HG03060 (cell line): ENCODE measurements around the gene COL4A6.
"Not testable (repeated sequence)": the region's sequence is repeated elsewhere in the genome, so short reads cannot be mapped to it uniquely, and the experiment has no call there.

ENCODE experiments used
- ATAC-seq: cut with Tn5 transposase; IDR thresholded peaks from one replicate; pipeline ENCODE4 v1.9.1; 2021; ENCODE audit warnings: low read depth, moderate number of reproducible peaks; ENCODE audit not compliant: unreplicated experiment

Gene COL4A6

DNA sequence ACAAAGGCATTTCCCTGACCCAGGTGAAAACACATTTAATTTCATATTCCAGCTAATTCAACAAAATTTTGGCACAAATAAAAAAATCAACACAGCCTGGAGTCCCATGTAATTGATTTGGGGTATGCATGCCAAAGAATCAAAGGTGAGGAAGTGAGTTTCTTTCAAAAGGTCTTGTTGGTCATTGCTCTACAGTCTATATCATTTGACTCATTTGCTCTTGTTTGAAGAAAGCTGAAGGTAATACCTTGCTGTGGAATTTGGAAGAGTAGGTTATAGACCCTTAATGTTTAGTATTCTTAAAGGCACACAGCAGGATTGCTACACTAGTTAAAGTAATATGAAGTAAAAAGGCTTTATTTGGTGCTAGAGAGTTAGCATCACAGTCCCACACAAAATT is 25.4 kb downstream of the COL4A6 start:
- no peak for ATAC-seq

DNA sequence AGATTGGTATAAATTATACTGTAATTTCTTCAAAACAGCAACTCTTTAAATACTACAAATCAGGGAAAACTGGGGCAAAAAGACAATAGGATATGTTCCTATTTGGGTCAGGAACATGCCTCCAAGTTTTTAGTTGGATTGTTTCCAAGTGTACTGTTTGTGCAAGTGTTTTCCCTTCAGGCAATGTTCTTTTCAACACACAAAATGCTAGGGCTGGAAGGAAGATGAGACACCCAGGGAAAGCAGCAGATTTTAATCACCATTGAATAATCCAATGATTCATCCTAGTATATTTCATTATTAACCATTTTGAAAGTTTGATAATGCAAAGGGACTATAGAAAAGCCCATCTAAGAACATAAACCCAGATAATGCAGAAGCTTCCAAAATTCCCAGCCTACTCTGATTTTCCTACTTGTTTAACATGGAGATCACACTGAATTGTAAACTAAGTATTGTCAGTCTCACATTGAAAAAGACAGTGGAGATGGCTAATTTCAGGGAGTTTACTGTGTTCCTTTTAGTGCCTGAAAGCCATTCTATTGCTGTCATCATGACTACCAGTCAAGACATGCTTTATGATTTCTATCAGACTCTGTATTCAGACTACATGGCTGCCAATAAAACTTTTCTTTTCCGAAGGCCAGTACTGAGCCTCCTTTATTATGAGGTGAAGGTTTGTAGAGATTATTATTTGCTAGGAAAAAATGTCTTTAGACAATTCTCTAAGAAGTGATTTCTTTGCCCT is 38.6 kb downstream of the COL4A6 start:
- no peak for ATAC-seq

- no peak for ATAC-seq
Measured at GRCh38 chrX:108397627-108398391, 40.4 kb downstream of the COL4A6 start.

DNA sequence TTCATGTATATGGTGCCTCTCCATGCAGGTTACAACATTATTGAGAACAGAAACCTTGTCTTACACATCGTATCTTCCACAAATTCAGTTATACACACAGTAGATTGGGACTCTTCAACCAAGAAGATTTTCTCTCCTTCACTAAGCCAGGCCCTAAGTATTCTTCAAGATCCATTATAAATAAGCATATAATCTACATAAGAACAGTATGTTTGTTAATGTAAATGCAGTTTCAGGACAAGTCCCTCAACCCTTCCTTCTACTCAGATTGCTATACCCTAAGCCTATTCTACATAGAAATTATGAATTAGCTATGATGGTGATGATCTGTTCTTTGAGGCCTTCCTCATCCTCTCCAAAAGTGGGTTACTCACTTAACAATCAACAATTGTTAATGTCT is 41.2 kb downstream of the COL4A6 start:
- ATAC-seq: no peak

DNA sequence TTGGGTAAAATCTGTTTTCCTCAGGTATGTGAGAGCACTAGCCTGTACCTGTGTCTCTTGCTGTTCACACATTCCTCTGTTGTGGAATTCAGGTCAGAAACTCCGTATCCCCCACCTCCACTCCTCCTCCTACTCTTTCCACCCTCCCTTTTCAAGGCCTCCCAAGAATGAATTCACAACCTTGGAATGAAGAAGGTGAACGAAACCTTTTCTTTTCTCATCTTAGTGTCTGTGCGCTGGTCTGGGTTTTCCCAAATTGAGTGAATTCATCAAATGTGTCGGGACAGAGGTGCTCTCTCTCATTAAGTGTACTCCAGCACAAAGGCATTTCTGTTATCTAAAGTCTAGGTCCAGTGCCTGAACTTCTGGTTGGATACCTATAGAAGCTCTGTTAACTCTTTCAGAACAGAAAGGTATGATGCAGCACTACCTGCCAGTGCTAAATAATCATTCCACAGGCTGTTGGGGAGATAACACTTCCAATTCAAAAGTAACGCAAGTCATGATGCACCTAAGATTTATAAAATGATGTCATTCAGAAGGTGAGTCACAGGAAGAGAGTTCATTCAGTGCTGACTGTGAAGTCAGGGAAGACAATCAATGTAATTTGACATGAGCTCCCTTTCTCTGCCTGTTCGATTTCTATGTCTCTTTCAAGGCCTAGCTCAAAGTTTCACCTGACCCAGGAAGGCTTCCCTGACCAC is 41.9 kb downstream of the COL4A6 start:
- no peak for ATAC-seq

DNA sequence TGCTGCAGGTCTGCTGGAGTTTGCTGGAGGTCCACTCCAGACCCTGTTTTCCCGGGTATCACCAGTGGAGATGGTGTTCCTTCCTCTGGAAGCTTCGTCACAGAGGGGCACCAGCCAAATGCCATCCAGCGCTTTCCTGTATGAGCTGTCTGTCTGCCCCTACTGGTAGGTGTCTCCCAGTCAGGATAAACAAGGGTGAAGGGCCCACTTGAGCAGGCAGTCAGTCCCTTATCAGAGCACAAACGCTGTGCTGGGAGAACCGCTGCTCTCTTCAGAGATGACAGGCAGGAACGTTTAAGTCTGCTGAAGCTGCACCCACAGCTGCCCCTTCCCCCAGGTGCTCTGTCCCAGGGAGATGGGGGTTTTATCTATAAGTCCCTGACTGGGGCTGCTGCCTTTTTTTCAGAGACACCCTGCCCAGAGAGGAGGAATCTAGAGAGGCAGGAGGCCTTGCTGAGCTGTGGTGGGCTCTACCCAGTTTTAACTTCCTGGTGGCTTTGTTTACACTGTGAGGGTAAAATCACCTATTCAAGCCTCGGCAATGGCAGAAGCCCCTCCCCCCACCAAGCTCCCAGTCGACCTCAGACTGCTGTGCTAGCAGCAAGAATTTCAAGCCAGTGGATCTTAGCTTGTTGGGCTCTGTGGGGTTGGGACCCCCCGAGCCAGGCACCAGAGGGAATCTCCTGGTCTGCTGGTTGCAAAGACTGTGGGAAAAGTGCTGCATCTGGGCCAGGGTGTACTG is 47.1 kb downstream of the COL4A6 start:
- ATAC-seq: not testable (repeated sequence)

- no peak for ATAC-seq
Measured at GRCh38 chrX:108384783-108385182, 53.4 kb downstream of the COL4A6 start.

- ATAC-seq: no peak
Measured at GRCh38 chrX:108380222-108380621, 58.0 kb downstream of the COL4A6 start.

- ATAC-seq: not testable (repeated sequence)
Measured at GRCh38 chrX:108376821-108377220, 61.4 kb downstream of the COL4A6 start.

DNA sequence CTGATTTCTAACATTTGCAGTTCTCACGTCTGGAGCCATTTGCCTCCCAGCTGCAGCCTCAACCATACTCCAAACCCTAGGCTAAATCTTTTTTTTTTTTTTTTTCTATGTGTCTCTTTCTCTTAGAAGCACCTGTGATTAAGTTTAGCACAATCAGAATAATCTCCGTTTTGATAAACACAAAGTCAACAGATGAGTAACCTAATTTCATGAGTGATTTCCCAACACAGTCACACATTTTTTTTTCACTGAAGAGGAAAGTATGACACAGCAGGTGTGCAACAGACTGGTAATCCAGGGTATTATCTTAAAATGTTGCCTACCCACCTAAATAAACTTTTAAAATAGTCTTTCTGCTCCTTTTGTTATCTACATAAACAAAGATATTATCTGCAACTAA is 62.6 kb downstream of the COL4A6 start:
- not testable (repeated sequence) for ATAC-seq

- no peak for ATAC-seq
Measured at GRCh38 chrX:108366644-108367406, 71.4 kb downstream of the COL4A6 start.

- ATAC-seq: no peak
Measured at GRCh38 chrX:108362026-108362425, 76.2 kb downstream of the COL4A6 start.

DNA sequence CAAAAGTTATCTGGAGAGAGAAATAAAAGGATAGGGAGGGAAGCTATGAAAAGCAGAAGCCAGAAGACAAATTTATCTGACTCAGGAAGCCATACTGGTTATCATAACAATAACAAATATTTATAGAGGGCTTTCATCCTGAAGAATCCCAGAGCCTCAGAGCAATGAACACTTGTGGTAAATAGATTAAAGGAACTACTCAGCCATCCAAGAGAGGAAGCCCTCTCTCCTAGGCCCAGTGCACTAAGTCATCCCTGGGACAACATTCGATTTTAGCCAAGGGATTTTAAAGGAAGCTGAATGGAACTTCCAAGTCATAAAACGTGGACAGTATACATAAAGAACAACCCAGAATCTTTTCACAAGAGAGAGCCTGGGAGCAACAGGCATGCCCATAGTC is 76.9 kb downstream of the COL4A6 start:
- no peak for ATAC-seq

DNA sequence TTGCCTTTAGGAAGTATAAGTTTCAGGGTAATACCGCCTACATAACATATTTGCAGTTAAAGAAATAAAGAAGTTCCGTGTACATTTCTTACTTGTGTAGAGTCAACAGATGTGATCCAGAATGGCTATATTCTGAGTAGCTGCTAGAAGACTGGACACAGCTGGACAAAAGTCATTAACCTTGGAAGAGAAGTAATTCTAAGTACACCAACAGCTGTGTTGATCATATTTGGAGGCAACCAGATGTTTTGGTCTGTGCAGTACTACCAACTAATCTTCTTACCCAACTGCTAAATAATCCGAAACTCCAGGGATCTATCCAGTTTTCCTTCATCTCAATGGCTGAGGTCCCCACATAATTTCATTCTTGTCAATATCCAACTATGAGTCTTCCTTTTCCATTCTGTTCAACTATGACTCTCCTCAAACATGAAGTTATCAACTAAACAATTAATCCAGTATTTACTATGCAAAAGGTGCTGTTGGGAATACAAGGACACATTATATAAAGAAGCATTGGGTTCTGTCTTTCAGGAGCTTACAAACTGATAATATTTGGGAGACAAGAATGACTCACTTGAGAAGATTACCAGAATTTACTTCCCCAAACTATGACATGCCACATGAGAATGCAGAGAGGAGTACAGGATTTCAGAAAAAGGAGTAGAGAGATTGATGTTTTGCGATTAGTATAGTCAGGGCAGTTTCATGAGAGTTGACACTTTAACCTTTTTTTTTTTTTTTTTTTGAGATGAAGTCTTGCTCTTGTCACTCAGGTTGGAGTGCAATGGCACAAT is 78.2 kb downstream of the COL4A6 start:
- ATAC-seq: no peak

DNA sequence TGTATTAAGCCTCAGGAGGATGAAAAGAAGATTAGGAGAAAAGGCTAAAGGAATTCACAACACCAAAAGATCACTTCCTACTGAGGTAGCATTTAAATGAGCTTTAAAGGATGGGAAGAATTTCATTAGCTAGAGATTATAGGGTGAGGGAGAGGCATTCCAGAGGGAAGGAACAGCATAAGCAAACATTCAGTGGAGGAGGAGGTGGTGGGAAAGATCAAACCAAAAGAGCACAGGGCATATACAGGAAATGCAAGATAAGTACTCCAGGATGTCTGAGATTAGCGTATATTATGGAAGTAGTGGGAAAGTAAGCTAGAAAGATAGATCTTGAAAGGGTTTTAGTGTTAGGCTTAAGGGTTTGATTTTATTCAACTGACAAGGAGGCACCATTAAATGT is 84.8 kb downstream of the COL4A6 start:
- ATAC-seq: no peak

GRCh38 chrX:108349210-108349609 is 89.0 kb downstream of the COL4A6 start:
- no peak for ATAC-seq

DNA sequence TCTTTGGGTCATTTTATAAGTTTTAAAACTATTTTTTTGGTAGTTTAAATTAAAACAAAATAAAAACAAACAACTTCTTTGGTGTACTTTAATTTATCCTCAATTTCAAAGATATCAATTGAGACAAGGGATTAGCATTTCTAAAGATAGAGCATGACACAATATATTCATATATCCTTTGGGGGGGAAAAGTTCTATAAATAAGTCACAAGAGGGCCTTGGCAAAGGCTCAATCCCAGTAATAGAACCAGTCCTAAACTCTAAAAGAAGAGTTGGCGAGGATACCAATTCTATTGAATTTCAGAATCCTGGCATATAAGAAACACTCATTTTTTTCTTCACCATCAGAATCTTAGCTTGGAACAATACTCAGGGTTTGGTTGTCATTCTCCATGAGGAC is 89.7 kb downstream of the COL4A6 start:
- ATAC-seq: no peak

DNA sequence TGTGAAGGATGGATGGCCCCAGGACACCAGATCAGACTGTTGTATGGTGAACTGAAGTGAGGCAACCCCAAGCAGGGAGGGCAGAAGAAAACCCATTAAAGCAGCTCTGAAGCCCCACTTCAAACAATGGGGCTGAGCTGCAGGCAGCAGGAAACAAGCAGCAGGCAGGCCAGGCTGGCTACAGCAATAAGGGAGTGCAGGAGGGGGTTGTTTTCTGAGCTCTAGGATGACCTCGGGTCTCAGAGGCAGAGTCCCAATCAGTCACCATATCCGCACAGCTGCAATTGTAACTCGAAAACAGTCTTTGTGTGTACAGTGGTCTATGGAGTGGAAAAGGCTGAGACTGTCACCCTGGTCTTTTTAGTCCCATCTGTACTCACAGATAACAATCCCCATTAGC is 90.4 kb downstream of the COL4A6 start:
- no peak for ATAC-seq

- ATAC-seq: no peak
Measured at GRCh38 chrX:108344216-108344615, 94.0 kb downstream of the COL4A6 start.
